Stromal cell of bone marrow (primary cell): Measurements from ENCODE around the gene PDE3B.
"Not testable (repeated sequence)": the region's sequence is repeated elsewhere in the genome, so short reads cannot be mapped to it uniquely, and the experiment has no call there.

Source experiments
- DNase-seq: peaks from one replicate; pipeline ENCODE4 v3.0.0-alpha.2; 2012; ENCODE audit warnings: low read depth

Gene PDE3B

GRCh38 chr11:14809466-14809865 is 165.9 kb downstream of the PDE3B start:
- no peak for DNase-seq

- DNase-seq = no peak
Observed at GRCh38 chr11:14812757-14813156, 169.2 kb downstream of the PDE3B start.

- DNase-seq = no peak
Observed at GRCh38 chr11:14813516-14813915, 169.9 kb downstream of the PDE3B start.

- DNase-seq = no peak
Observed at GRCh38 chr11:14818779-14819178, 175.2 kb downstream of the PDE3B start.

GRCh38 chr11:14819596-14819995 is 176.0 kb downstream of the PDE3B start:
- DNase-seq = no peak

GRCh38 chr11:14821031-14821430 is 177.4 kb downstream of the PDE3B start:
- DNase-seq = no peak

- DNase-seq = no peak
Observed at GRCh38 chr11:14826600-14826999, 183.0 kb downstream of the PDE3B start.

- no peak for DNase-seq
Observed at GRCh38 chr11:14835496-14836492, 192.2 kb downstream of the PDE3B start.

- DNase-seq = no peak
Observed at GRCh38 chr11:14842002-14842401, 198.4 kb downstream of the PDE3B start.

GRCh38 chr11:14852571-14853177 is 209.1 kb downstream of the PDE3B start:
- no peak for DNase-seq

- no peak for DNase-seq
Observed at GRCh38 chr11:14854057-14854456, 210.5 kb downstream of the PDE3B start.

GRCh38 chr11:14855890-14856289 is 212.3 kb downstream of the PDE3B start:
- DNase-seq = no peak

- DNase-seq = no peak
Observed at GRCh38 chr11:14857621-14858020, 214.0 kb downstream of the PDE3B start.

- DNase-seq = no peak
Observed at GRCh38 chr11:14858404-14858803, 214.8 kb downstream of the PDE3B start.

- no peak for DNase-seq
Observed at GRCh38 chr11:14860511-14860910, 216.9 kb downstream of the PDE3B start.

- no peak for DNase-seq
Observed at GRCh38 chr11:14861680-14862079, 218.1 kb downstream of the PDE3B start.

GRCh38 chr11:14863775-14864174 is 220.2 kb downstream of the PDE3B start:
- not testable (repeated sequence) for DNase-seq

GRCh38 chr11:14872032-14872431 is 228.4 kb downstream of the PDE3B start:
- DNase-seq = no peak

GRCh38 chr11:14873632-14874031 is 230.0 kb downstream of the PDE3B start:
- no peak for DNase-seq

GRCh38 chr11:14875163-14875562 is 231.6 kb downstream of the PDE3B start:
- no peak for DNase-seq

- no peak for DNase-seq
Observed at GRCh38 chr11:14881576-14882193, 238.1 kb downstream of the PDE3B start.

- no peak for DNase-seq
Observed at GRCh38 chr11:14882196-14882595, 238.6 kb downstream of the PDE3B start.

- DNase-seq = not testable (repeated sequence)
Observed at GRCh38 chr11:14883683-14884082, 240.1 kb downstream of the PDE3B start.
